GM12875 (cell line): ENCODE measurements around the gene P2RX4.
"Not testable (repeated sequence)": the region's sequence is repeated elsewhere in the genome, so short reads cannot be mapped to it uniquely, and the experiment has no call there.

Experiments used
- H3K4me3 ChIP-seq: one replicate; pipeline ENCODE4 v1.5.1; 2011; ENCODE audit warnings: low read depth, low read length, control low read depth
- CTCF ChIP-seq: IDR thresholded peaks from 2 replicates; pipeline ENCODE4 v1.5.1; 2011; ENCODE audit warnings: low read depth, mild to moderate bottlenecking, control low read depth, inconsistent platforms, low read length, moderate library complexity, borderline replicate concordance; ENCODE audit not compliant: insufficient read depth

P2RX4 gene

GRCh38 chr12:121253638-121254335, 43.9 kb downstream of the P2RX4 start:
- no peak for TF ChIP-seq CTCF

GRCh38 chr12:121255433-121255832, 45.5 kb downstream of the P2RX4 start:
- no peak for TF ChIP-seq CTCF
- no peak overlapping the region for H3K4me3 ChIP-seq

More at GRCh38 chr12:121253638-121254335, 43.9 kb downstream of the P2RX4 start:
- no peak overlapping the region for H3K4me3 ChIP-seq

GRCh38 chr12:121257704-121258449, 47.9 kb downstream of the P2RX4 start:
- not testable (repeated sequence) for H3K4me3 ChIP-seq

GRCh38 chr12:121259074-121259473, 49.1 kb downstream of the P2RX4 start:
- no peak for TF ChIP-seq CTCF
- H3K4me3 ChIP-seq: no peak overlapping the region

GRCh38 chr12:121260091-121260490, 50.2 kb downstream of the P2RX4 start:
- TF ChIP-seq CTCF: no peak

GRCh38 chr12:121261398-121261797, 51.5 kb downstream of the P2RX4 start:
- no peak for TF ChIP-seq CTCF
- H3K4me3 ChIP-seq: no peak overlapping the region

More at GRCh38 chr12:121260091-121260490, 50.2 kb downstream of the P2RX4 start:
- H3K4me3 ChIP-seq: no peak overlapping the region

- TF ChIP-seq CTCF: no peak
- H3K4me3 ChIP-seq: no peak overlapping the region
Observed at GRCh38 chr12:121263206-121263935, 53.4 kb downstream of the P2RX4 start.
